Measurements from ENCODE around the gene ASB15. TPM values are rescaled to one million over a fixed set of nuclear protein-coding genes. Genes with fewer than 3 reads are reported as not detected.

ASB15 gene
- polyA plus RNA-seq, 1 experiment: not detected

DNA sequence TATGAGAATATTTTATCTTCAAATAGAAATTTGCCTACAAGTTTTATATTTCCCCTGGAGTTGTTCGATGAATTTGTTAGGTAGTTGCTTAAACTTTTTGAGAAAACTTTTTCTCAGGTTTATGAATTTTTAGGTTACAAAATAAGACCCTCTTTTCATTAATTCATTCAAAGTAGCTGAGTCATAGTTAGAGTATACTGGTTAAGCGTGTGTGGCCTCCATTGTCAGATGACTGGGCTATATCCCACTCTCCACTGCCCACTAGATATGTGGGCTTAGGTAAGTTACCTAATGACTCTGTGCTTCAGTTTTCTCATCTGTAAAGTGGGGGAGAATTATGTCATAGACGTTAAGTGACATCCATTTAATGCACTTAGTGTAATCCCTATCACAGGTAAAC lies 1.0 kb downstream of the ASB15 start:
- Histone ChIP-seq H3K9me3 (ENCODE audit: control insufficient read depth, insufficient read depth, low read length) (no peaks in the 10 kb centered on the region), H3K4me3 (ENCODE audit: low read depth, low read length) (no peak overlapping the region), H3K27ac (ENCODE audit: low read depth, low read length) (no peak overlapping the region), H3K27me3 (ENCODE audit: control insufficient read depth, insufficient read depth, low read length) (no peaks in the 10 kb centered on the region)
- TF ChIP-seq, protein P1, sequence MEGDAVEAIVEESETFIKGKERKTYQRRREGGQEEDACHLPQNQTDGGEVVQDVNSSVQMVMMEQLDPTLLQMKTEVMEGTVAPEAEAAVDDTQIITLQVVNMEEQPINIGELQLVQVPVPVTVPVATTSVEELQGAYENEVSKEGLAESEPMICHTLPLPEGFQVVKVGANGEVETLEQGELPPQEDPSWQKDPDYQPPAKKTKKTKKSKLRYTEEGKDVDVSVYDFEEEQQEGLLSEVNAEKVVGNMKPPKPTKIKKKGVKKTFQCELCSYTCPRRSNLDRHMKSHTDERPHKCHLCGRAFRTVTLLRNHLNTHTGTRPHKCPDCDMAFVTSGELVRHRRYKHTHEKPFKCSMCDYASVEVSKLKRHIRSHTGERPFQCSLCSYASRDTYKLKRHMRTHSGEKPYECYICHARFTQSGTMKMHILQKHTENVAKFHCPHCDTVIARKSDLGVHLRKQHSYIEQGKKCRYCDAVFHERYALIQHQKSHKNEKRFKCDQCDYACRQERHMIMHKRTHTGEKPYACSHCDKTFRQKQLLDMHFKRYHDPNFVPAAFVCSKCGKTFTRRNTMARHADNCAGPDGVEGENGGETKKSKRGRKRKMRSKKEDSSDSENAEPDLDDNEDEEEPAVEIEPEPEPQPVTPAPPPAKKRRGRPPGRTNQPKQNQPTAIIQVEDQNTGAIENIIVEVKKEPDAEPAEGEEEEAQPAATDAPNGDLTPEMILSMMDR (IDR thresholded peaks at IDR 0.05; ENCODE audit: low read depth, low read length): no peak
- no peak for DNase-seq (ENCODE audit: low read depth, low spot score)
- CTCF ChIA-PET: interaction anchor here (1.4 kb wide), 1 partner anchor 22 kb away, joined by 3 read pairs; no protein-coding TSS in a partner anchor
- POLR2A ChIA-PET: no interaction called here

DNA sequence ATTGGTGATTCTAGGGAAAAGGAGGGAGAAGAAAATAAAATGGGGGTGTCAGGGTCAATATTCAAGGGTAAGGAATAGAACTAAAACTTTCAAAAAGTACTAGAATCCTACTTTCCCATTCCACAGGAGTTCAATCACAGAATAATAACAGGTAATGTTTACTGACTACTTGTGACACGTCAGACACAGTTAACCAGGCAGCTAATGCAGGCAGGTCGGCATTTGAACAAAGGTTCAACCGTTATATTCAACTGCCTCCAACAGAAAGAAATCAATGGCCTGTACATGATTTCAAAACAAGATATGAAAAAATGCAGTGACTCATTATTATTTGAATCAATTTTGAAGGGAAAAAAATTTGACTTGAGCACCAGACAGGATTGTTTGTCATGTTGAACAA lies 3.1 kb downstream of the ASB15 start:
- H3K4me3 ChIP-seq (ENCODE audit: low read depth, low read length): no peak overlapping the region
- CTCF ChIA-PET: no interaction called here
- H3K27ac ChIP-seq (ENCODE audit: low read depth, low read length): no peak overlapping the region
- no peaks in the 10 kb centered on the region for H3K27me3 ChIP-seq (ENCODE audit: control insufficient read depth, insufficient read depth, low read length)
- TF ChIP-seq, protein P1 (IDR thresholded peaks at IDR 0.05; ENCODE audit: low read depth, low read length): no peak
- no peak for DNase-seq (ENCODE audit: low read depth, low spot score)
- POLR2A ChIA-PET: no interaction called here
- H3K9me3 ChIP-seq (ENCODE audit: control insufficient read depth, insufficient read depth, low read length): no peaks in the 10 kb centered on the region

DNA sequence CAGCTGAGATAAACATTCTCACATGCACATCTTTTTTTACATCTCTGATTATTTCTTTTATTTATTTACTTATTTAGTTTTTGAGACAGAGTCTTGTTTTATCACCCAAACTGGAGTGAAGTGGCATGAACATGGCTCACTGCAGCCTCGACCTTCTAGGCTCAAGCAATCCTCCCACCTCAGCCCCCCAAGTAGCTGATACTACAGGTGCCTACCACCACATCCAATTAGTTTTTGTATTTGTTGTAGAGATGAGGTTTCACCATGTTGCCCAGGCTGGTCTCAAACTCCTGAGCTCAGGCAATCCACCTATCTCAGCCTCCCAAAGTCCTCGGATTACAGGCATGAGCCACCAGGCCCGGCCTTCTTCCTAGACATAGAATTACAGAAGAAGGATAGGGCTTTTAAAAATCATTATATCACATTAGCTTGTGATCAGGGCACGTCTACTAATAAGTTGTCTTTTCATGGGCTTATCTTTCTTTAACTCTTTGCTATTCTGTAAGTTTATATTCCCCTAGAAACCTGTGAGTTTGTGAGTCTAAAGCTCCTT lies 5.9 kb downstream of the ASB15 start:
- ChIA-PET CTCF (no interaction called here), POLR2A (no interaction called here)
- TF ChIP-seq, protein P1 (IDR thresholded peaks at IDR 0.05; ENCODE audit: low read depth, low read length): no peak

DNA sequence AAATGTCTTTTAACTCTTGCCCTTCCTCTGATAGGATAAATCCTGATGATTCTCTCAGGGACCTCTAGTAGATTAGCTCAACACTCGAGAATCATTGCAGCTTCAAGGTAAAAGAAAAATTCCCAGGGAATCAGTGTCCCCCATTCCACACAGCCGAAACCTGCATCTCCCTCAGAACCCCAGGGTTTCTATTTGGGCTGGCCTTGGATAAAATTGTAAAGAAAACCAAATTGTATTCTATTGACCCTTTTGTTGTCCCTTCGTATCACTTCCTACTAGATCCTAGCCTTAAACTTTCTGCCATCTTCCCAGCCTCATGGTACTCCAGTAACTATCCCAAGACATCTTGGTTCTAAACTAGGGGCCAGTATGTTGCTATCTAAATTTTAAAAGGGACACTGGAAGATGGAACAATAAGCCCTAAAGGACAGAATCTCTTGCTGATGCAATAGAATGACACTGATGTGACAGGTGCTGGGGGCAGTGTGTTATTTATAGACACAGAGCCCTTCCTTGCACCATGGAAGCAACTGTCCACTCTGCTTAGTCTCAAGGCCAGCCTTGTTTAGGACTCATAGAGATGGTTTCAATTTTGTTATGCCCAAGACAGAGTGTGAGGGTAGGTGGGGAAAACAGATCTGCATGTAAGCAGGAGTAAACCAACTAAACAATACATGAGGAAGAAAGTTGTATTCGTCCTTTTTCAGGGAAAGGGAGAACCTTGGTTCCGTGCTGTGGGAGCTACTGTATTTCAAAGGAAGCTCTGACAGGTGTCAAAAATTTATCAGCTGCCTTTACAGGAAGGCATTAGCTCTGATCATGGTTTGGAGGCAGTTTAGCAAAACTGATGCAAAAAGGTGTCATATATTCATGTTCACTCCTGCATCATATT lies 7.6 kb downstream of the ASB15 start:
- ChIA-PET POLR2A (no interaction called here), CTCF (no interaction called here)
- DNase-seq (ENCODE audit: low read depth, low spot score): no peak
- H3K27ac ChIP-seq (ENCODE audit: low read depth, low read length): no peak overlapping the region
- TF ChIP-seq, protein P1 (IDR thresholded peaks at IDR 0.05; ENCODE audit: low read depth, low read length): no peak
- no peaks in the 10 kb centered on the region for H3K27me3 ChIP-seq (ENCODE audit: control insufficient read depth, insufficient read depth, low read length)
- H3K4me3 ChIP-seq (ENCODE audit: low read depth, low read length): no peak overlapping the region
- H3K9me3 ChIP-seq (ENCODE audit: control insufficient read depth, insufficient read depth, low read length): no peaks in the 10 kb centered on the region

More for the DNA sequence above, 5.9 kb downstream of the ASB15 start:
- Histone ChIP-seq H3K27me3 (ENCODE audit: control insufficient read depth, insufficient read depth, low read length) (no peaks in the 10 kb centered on the region), H3K4me3 (ENCODE audit: low read depth, low read length) (no peak overlapping the region), H3K27ac (ENCODE audit: low read depth, low read length) (no peak overlapping the region), H3K9me3 (ENCODE audit: control insufficient read depth, insufficient read depth, low read length) (no peaks in the 10 kb centered on the region)
- DNase-seq (ENCODE audit: low read depth, low spot score): no peak

DNA sequence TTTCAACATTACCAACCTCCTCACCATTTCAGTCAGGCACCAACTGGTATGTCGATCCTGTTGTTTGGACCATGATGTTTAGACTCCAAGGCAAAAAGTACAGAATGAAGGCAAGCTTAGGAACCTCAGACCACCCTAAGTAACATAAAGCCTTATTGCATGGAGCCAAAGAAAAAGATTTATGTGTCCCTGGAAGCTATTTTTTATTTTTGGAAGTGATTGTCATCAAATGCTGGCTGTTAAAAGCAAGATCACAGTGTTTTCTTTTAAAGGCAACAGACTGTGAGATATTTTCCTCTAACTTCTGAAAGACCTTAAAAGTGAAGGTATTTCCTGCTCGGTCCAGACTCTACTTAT lies 8.2 kb downstream of the ASB15 start:
- TF ChIP-seq, protein P1 (IDR thresholded peaks at IDR 0.05; ENCODE audit: low read depth, low read length): no peak
- Histone ChIP-seq H3K4me3 (ENCODE audit: low read depth, low read length) (no peak overlapping the region), H3K27ac (ENCODE audit: low read depth, low read length) (no peak overlapping the region), H3K27me3 (ENCODE audit: control insufficient read depth, insufficient read depth, low read length) (no peaks in the 10 kb centered on the region), H3K9me3 (ENCODE audit: control insufficient read depth, insufficient read depth, low read length) (no peaks in the 10 kb centered on the region)
- no peak for DNase-seq (ENCODE audit: low read depth, low spot score)
- ChIA-PET CTCF (no interaction called here), POLR2A (no interaction called here)
